GM12872 (cell line): ENCODE data around the gene IL16.

Source experiments
- CTCF ChIP-seq: IDR thresholded peaks from 3 replicates; pipeline ENCODE4 v1.5.1; 2011; ENCODE audit warnings: low read depth, mild to moderate bottlenecking, low read length, moderate library complexity; ENCODE audit not compliant: insufficient read depth

The IL16 gene

GRCh38 chr15:81196576-81197254 lies at the start of gene IL16:
Gene IL16, plus strand, starts transcription at chr15:81196879. Its CDS starts 28,521 bp downstream, at chr15:81225400.
- no peak for TF ChIP-seq CTCF

- no peak for TF ChIP-seq CTCF
These were observed 45.3 kb upstream of the IL16 start for GRCh38 chr15:81151389-81151788.

GRCh38 chr15:81152339-81152738 lies 44.3 kb upstream of the IL16 start:
- peak; percentile 21; the same call in 1 of the 3 replicates for TF ChIP-seq CTCF

- TF ChIP-seq CTCF = no peak
These were observed 43.9 kb upstream of the IL16 start for GRCh38 chr15:81152799-81153198.

GRCh38 chr15:81155375-81156218 lies 41.1 kb upstream of the IL16 start:
- peak; percentile 56 for TF ChIP-seq CTCF

GRCh38 chr15:81156324-81156723 lies 40.4 kb upstream of the IL16 start:
- TF ChIP-seq CTCF = no peak

- no peak for TF ChIP-seq CTCF
These were observed 39.3 kb upstream of the IL16 start for GRCh38 chr15:81157195-81157938.
